ENCODE measurements around the gene TEX51. TPM values are rescaled to one million over a fixed set of nuclear protein-coding genes. Genes with fewer than 3 reads are reported as not detected.

TEX51 gene
- polyA plus RNA-seq, 1 of the 3 experiments (the other 2 are of a cell fraction), result not detected

DNA sequence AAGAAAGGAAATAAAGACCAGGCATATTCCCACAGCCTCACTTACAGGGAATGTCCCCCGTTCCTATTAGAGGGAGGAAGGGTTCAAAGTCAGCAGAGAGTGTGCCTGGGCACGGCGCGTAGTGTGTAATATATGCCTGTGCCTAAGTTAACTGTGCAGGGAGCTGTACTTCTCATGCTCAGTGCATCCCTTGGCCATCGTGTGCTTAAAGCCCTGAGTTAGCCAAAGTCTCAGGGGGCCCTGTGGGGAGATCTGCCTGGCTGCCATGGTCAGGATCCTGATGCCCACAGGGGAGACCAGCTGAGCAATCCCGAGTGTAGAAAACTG, 48.4 kb downstream of the TEX51 start:
- H3K79me2 ChIP-seq (ENCODE audit: insufficient read depth), result no peaks in the 10 kb centered on the region
- H3K9ac ChIP-seq, result no peak overlapping the region
- WGBS (ENCODE audit: low lambda C conversion rate), result 67% methylated on average over 5 of the region's 6 CpGs
- H3K27ac ChIP-seq (ENCODE audit: low read depth in 2 of 2, low read length in 1 of 2), result peak overlapping the region in 1 of 2 experiments; percentile 93; a peak in 2 of 4 replicates
- no peak for DNase-seq
- no peak overlapping the region for H2AFZ ChIP-seq (ENCODE audit: low read depth)
- H3K4me3 ChIP-seq (ENCODE audit: low read depth in 2 of 2, low read length in 1 of 2), result no peak overlapping the region
- peaks cover 0 to 33% of the 10 kb centered on the region in 2 experiments; a peak in 2 of 4 replicates for H3K4me1 ChIP-seq (ENCODE audit: control insufficient read depth in 1 of 2, insufficient read depth in 2 of 2, low read depth in 1 of 2, low read length in 1 of 2)
- no peaks in the 10 kb centered on the region for H3K9me2 ChIP-seq
- H3F3A ChIP-seq (replicated peaks; ENCODE audit: insufficient read depth), result no peaks in the 10 kb centered on the region
- H3K27me3 ChIP-seq (ENCODE audit: insufficient read depth), result no peaks in the 10 kb centered on the region
- H3K36me3 ChIP-seq (replicated peaks in 1 of 2; ENCODE audit: control insufficient read depth in 1 of 2, insufficient read depth in 2 of 2, low read length in 1 of 2), result no peaks in the 10 kb centered on the region
- POLR2A ChIA-PET, result no interaction called here
- H4K20me1 ChIP-seq (ENCODE audit: insufficient read depth), result no peaks in the 10 kb centered on the region
- no peak overlapping the region for H3K4me2 ChIP-seq
- H3K9me3 ChIP-seq, result no peaks in the 10 kb centered on the region
- no peak for TF ChIP-seq FOXJ3 (CRISPR knock-in tag; IDR thresholded peaks at IDR 0.05)
- no peak for TF ChIP-seq POLR2AphosphoS5 (IDR thresholded peaks at IDR 0.05; ENCODE audit: low read depth, low read length)
- no peak for TF ChIP-seq EZH2phosphoT487 (IDR thresholded peaks at IDR 0.05; ENCODE audit: borderline replicate concordance, low read depth)
- TF ChIP-seq RAD21 (IDR thresholded peaks at IDR 0.05; ENCODE audit: low read length), result no peak
- no peak for TF ChIP-seq EP300 (IDR thresholded peaks at IDR 0.05; ENCODE audit: borderline replicate concordance in 1 of 2, low read depth in 1 of 2, low read length in 1 of 2)
- TF ChIP-seq, protein P1, sequence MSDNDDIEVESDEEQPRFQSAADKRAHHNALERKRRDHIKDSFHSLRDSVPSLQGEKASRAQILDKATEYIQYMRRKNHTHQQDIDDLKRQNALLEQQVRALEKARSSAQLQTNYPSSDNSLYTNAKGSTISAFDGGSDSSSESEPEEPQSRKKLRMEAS (IDR thresholded peaks at IDR 0.05; ENCODE audit: low read depth), result no peak
- CTCF ChIA-PET, result interaction anchor here (1.2 to 2.0 kb wide), 4 partner anchors 14 to 170 kb away, joined by 5 to 7 read pairs (median 6); no protein-coding TSS in a partner anchor

DNA sequence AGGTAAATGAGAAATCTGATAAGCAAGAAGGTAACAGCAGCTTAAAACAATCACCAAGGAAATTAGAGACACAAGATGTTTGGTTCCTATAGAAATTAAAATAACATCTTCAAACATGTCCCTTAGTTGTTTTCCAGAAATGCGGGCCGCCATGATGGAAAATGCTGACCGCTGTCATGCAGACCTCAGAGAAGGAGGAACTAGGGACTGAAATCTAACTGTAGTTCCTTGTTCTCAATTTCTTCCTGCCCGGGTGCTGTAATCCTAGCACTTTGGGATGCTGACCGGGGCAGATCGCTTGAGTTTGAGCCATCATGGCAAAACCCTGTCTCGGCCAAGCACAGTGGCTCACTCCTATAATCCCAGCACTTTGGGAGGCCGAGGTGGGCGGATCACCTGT, 51.1 kb downstream of the TEX51 start:
- Histone ChIP-seq H3K27ac (ENCODE audit: low read depth in 2 of 2, low read length in 1 of 2) (no peak overlapping the region), H3K9me3 (no peaks in the 10 kb centered on the region), H3K36me3 (replicated peaks in 1 of 2; ENCODE audit: control insufficient read depth in 1 of 2, insufficient read depth in 2 of 2, low read length in 1 of 2) (no peaks in the 10 kb centered on the region), H3K27me3 (ENCODE audit: insufficient read depth) (no peaks in the 10 kb centered on the region), H3K79me2 (ENCODE audit: insufficient read depth) (no peaks in the 10 kb centered on the region), H2AFZ (ENCODE audit: low read depth) (no peak overlapping the region), H3K4me2 (no peak overlapping the region), H3K4me1 (ENCODE audit: control insufficient read depth in 1 of 2, insufficient read depth in 2 of 2, low read depth in 1 of 2, low read length in 1 of 2) (peaks cover 0 to 30% of the 10 kb centered on the region in 2 experiments; a peak in 2 of 4 replicates), H3K4me3 (ENCODE audit: low read depth in 2 of 2, low read length in 1 of 2) (no peak overlapping the region), H4K20me1 (ENCODE audit: insufficient read depth) (no peaks in the 10 kb centered on the region), H3K9me2 (no peaks in the 10 kb centered on the region), H3K9ac (no peak overlapping the region), H3F3A (replicated peaks; ENCODE audit: insufficient read depth) (no peaks in the 10 kb centered on the region)
- TF ChIP-seq EZH2phosphoT487 (IDR thresholded peaks at IDR 0.05; ENCODE audit: borderline replicate concordance, low read depth) (no peak), TCF12 (IDR thresholded peaks at IDR 0.05) (no peak), SMC3 (IDR thresholded peaks at IDR 0.05; ENCODE audit: low read depth, low read length) (no peak), FOXM1 (IDR thresholded peaks at IDR 0.05; ENCODE audit: low read depth) (no peak), REST (IDR thresholded peaks at IDR 0.05; ENCODE audit: low read depth, low read length) (no peak), GATA2 (CRISPR knock-in tag; IDR thresholded peaks at IDR 0.05) (no peak)
- ChIA-PET POLR2A (no interaction called here), CTCF (interaction anchor here (0.9 to 1.5 kb wide), 2 partner anchors 22 to 156 kb away, joined by 3 read pairs; no protein-coding TSS in a partner anchor)
- DNase-seq, result no peak
- WGBS (ENCODE audit: low lambda C conversion rate), result 40% methylated on average over 9 of the region's 9 CpGs

Measured in SK-N-SH (cell line).